ENCODE results near the gene FAM47E. TPM values are rescaled to one million over a fixed set of nuclear protein-coding genes. Genes with fewer than 3 reads are reported as not detected.
A peak's percentile ranks its signal among the peaks of the same experiment; 100 is the strongest.

The FAM47E gene
- total and polyA plus RNA-seq, 2 of the 13 experiments (the other 11 are each of a cell fraction or from before 2014, with no cell fraction given): 0.33 to 0.66 TPM

DNA sequence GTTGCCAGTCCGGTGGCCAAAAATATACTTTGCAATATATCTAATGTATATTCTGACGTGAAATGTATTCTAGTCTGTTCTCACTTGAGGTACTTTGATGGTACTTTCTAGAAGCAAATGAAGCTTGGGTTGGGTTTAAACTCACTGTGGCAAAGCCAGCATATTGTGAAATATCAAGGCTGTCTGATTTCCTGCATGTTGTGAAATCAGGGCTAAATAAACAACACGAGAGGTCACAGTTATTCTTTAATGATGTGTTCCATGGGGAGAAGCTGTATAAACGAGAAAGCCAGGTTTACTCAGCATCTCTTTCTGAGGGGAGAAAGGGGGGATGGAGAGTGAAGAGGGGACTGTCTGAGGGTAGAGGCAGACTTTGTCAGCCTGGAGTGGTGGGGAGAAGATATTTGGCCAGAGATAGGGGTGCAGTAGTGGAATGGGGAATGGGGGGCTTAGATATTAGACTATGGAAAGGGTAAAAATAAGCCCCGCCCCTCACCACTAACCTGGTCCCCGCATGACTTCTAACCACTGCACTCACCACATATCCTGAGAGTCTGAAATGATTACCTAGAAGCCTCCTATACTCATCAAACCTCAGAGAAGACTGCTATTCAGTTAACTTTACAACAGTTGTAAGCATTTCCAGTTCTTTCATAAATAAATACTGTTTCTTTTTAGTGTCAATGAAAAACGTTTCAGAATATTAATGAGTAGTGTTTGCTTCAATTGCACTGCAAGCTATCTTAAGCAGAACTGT is 32.0 kb upstream of the FAM47E start (continued):
- TF ChIP-seq PRDM10 (CRISPR knock-in tag; IDR thresholded peaks at IDR 0.05; ENCODE audit: low read depth) (no peak), MAFG (CRISPR knock-in tag; IDR thresholded peaks at IDR 0.05) (no peak), NR2C2 (CRISPR knock-in tag; IDR thresholded peaks at IDR 0.05; ENCODE audit: borderline replicate concordance) (peak; percentile 75; the same call in 1 of the 2 replicates), SMARCE1 (IDR thresholded peaks at IDR 0.05; ENCODE audit: borderline replicate concordance) (no peak), CREBL2 (CRISPR knock-in tag; IDR thresholded peaks at IDR 0.05; ENCODE audit: borderline replicate concordance) (no peak), HMG20B (CRISPR knock-in tag; conservative IDR thresholded peaks at IDR 0.05) (0 out of 2 replicates have a peak, but pooled peaks have one; percentile 49), NFAT5 (CRISPR knock-in tag; IDR thresholded peaks at IDR 0.05) (no peak), THYN1 (CRISPR knock-in tag; IDR thresholded peaks at IDR 0.05; ENCODE audit: borderline replicate concordance, low read depth) (no peak), FOXO1 (CRISPR knock-in tag; IDR thresholded peaks at IDR 0.05) (peak; percentile 48; the same call in 1 of the 2 replicates), ZNF776 (CRISPR knock-in tag; IDR thresholded peaks at IDR 0.05) (no peak), ZKSCAN5 (CRISPR knock-in tag; IDR thresholded peaks at IDR 0.05) (no peak), ATAD3A (CRISPR knock-in tag; IDR thresholded peaks at IDR 0.05) (no peak), ZNF7 (CRISPR knock-in tag; IDR thresholded peaks at IDR 0.05) (no peak), GATAD2A (CRISPR knock-in tag; IDR thresholded peaks at IDR 0.05) (peak; percentile 95), KAT7 (CRISPR knock-in tag; IDR thresholded peaks at IDR 0.05; ENCODE audit: borderline replicate concordance) (0 out of 2 replicates have a peak, but pooled peaks have one; percentile 32)
- TF ChIP-seq, protein P1, sequence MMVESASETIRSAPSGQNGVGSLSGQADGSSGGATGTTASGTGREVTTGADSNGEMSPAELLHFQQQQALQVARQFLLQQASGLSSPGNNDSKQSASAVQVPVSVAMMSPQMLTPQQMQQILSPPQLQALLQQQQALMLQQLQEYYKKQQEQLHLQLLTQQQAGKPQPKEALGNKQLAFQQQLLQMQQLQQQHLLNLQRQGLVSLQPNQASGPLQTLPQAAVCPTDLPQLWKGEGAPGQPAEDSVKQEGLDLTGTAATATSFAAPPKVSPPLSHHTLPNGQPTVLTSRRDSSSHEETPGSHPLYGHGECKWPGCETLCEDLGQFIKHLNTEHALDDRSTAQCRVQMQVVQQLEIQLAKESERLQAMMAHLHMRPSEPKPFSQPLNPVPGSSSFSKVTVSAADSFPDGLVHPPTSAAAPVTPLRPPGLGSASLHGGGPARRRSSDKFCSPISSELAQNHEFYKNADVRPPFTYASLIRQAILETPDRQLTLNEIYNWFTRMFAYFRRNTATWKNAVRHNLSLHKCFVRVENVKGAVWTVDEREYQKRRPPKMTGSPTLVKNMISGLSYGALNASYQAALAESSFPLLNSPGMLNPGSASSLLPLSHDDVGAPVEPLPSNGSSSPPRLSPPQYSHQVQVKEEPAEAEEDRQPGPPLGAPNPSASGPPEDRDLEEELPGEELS (CRISPR knock-in tag; IDR thresholded peaks at IDR 0.05): peak; percentile 49; the same call in 1 of the 2 replicates
- TF ChIP-seq, protein P2, sequence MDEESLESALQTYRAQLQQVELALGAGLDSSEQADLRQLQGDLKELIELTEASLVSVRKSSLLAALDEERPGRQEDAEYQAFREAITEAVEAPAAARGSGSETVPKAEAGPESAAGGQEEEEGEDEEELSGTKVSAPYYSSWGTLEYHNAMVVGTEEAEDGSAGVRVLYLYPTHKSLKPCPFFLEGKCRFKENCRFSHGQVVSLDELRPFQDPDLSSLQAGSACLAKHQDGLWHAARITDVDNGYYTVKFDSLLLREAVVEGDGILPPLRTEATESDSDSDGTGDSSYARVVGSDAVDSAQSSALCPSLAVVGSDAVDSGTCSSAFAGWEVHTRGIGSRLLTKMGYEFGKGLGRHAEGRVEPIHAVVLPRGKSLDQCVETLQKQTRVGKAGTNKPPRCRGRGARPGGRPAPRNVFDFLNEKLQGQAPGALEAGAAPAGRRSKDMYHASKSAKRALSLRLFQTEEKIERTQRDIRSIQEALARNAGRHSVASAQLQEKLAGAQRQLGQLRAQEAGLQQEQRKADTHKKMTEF (CRISPR knock-in tag; IDR thresholded peaks at IDR 0.05): peak; percentile 47; the same call in 1 of the 2 replicates
